Amniotic stem cell (primary cell): ENCODE measurements around the gene APC2.
"Not testable (repeated sequence)": the region's sequence is repeated elsewhere in the genome, so short reads cannot be mapped to it uniquely, and the experiment has no call there.

Experiments
- DNase-seq: peaks from one replicate; lab custom pipeline; 2025; lab: John Stamatoyannopoulos, UW

The APC2 gene

DNA sequence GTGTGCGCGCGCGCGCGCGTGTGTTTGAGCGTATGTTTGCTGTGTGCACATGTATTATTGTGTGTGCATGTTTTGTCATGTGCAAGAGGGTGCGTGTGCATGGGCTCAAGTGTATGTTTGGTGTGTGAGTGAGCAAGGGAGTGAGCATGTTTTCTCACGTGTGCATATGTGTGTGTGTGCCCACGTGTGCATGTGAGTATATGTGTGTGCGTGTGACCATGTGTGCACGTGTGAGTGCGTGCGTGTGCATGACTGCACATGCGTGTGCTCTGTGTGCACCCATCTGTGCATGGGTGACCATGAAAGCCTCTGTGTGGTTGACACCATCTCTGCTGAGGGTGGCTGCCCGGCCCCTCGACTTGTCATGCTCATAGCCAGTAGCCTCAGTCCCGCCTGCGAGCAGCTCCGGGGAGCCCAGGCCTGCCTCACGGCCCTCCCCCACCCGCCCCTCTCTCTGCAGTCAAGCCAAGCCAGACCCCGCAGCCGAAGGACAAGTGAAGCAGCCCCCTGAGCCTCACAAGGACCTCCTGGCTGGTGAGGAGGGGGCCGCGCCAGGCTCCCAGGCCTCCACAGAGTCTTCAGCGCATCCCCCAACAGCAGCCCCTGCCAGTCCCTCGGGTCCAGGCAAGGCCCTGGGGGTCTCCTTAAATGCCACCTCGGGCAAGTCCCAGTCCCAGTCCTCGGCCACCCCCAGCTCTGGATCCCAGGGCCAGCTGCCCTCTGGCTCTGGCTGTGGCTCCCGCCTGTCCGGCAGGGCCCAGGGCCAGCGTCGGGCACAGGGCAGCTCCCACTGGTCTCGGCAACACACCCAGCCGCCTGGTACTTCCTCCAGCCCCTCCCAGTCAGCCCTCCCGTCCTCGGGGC is 47.0 kb downstream of the APC2 start:
- no peak for DNase-seq

DNA sequence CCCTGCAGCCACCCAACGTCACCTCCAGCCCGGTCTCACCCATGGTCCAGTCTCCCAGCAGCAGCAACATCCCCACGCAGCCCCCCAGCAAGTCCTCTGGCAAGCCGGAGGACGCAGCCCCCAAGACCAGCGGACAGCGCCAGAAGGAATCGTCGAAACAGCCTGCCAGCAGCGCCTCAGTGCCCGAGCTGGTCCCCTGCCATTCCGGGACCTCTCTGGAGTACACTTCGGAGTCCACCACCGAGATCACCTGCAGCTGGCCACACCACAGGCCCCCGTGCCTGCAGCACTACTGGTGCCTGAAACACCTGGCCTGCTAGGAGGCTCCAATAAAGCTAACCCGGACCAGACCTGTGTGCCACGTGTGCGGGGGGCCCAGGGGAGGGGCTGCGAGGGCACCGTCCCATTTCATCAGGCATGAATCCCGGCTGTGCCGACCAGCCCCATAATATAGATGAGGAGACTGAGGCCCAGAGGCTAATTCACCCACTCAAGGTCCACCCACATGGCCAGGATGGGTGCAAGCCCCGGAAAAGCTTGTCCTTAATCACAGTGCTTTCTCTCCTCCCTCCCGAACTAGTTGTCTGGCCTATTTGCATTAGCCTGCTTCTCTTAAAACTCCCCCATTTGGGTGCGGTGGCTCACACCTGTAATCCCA is 47.8 kb downstream of the APC2 start:
- no peak for DNase-seq

DNA sequence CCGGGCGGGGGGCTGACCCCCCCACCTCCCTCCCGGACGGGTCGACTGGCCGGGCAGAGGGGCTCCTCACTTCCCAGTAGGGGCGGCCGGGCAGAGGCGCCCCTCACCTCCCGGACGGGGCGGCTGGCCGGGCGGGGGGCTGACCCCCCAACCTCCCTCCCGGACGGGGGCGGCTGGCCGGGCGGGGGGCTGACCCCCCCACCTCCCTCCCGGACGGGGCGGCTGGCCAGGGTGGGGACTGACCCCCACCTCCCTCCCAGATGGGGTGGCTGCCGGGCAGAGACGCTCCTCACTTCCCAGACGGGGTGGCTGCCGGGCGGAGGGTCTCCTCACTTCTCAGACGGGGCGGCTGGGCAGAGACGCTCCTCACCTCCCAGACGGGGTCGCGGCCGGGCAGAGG is 49.3 kb downstream of the APC2 start:
- not testable (repeated sequence) for DNase-seq

DNA sequence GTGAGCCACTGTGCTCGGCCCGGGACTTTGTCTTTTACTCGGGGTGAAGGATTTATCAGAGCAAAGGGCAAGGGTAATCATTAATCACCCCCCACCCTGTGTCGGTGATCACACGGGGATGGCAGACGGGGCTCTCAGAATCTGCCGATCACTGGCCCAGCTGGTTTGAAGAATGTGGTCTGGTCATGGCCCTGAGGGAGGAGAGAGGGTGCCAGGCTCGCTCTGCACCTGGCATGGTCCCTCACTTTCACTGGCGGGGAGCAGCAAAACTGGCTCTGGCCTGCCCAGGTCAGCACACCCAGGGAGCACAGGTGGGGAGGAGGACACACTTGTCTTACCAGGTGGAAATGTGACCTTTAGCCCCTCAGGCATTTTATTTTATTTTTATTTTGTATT is 51.3 kb downstream of the APC2 start:
- no peak for DNase-seq

DNA sequence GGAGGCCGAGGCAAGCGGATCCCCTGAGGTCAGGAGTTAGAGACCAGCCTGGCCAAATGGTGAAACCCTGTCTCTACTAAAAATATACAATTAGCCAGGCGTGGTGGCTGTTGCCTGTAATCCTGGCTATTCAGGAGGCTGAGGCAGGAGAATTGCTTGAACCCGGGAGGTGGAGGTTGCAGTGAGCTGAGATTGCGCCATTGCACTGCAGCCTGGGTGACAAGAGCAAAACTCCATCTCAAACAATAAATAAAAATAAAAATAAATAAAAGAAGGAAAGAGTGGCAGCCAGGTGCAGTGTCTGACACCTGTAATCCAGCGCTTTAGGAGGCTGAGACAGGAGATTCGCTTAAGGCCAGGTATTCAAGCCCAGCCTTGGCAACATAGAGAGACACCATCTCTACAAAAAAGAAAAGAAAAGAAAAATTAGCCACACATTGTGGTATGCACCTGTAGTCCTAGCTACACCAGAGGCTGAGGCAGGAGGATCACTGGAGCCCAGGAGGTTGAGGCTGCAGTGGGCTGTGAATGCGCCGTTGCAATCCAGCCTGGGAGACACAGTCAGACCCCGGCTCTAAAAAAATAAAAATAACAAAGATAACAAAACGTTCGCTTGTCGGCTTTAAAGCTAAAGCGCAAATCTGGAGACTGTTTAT is 52.6 kb downstream of the APC2 start:
- no peak for DNase-seq

DNA sequence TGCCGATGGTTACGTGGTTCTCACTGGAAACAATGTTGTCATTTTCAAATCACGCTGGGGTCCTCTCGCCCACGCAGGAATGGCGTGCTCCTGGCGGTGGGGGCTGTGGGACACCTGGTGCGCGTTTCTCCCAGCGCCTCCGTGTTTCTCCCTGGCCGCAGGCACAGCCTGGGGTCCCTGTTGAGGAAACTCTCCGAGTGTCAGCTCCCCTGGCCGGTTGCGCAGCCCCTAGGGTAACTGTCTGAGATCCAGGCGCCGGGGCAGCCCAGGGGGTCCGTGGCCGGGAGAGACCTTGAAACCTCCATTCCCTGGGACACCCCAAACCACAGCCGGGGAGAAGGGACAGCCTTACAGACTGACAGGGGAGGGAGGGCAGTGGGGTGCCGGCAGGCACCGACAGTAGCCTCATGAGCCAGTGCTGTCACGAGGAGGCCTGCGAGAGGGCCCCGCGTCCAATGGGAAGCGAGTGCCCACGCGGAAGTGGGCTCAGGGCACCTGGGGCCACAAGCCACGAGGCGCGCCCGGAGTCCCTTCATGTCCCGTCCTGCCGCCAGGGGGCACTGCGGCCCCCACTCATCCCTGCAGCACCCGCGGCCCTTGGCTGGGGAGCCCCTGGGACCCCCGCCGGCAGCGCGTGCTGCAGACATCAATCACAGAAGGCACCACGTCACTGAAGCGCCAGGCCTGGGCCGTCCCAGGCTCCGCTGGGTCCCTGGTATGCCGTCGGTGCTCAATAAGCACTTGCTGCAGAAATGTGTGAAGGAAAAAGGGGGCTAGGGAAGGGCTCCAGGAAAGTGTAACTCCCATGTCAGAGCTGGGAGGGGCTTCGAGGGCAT is 53.4 kb downstream of the APC2 start:
- no peak for DNase-seq

DNA sequence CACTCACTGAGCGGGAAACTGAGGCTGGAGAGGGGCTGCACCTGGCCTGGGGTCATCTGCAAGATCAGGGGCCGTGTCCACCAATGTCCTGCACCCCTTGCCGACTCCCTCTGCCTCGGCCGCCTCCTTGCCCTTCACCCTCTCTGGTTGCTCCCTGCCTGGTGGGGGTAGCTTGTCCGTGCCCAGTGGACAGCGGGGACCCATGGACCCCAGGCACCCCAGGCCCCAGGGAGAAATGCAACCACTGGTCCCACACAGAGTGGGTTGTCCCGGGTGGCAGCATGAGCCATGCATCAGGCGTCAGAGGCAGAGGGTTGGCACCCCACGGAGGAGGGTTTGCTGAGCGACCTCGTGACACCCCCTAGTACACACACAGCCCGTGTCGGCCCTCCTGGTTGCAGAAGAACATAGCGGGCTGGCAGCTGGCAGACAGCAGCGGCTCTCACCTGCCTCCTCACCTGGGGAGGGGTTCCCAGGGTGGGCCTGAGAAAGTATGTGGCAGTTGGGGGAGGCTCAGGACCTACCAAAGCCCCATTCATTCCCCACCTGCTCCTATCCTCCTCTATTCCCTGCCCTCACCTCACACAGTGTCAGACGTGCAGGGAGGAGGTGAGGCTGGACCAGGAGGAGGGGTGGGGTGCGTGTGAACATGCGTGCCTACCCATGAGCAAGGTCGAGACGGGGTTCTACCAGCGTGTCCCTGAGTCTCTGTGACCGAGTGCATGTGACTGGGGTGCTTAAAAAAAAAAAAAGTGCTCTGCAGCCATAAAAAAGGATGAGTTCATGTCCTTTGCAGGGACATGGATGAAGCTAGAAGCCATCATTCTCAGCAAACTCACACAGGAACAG is 54.2 kb downstream of the APC2 start:
- DNase-seq, result no peak

DNA sequence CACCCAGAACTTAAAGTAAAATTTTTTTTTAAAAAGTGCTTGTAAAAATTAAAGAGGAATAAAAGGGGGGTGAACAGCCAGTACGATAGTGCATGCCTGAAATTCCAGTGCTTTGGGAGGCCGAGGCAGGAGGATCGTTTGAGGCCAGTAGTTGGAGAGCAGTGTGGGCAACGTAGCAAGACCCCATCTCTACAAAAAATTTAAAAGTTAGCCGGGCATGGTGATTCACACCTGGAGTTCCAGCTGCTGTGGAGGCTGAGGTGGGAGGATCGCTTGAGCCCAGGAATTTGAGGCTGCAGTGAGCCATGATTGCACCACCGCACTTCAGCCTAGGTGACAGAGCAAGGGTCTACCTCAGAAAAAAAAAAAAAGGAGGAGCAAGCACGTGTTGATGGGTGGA is 55.1 kb downstream of the APC2 start:
- no peak for DNase-seq

DNA sequence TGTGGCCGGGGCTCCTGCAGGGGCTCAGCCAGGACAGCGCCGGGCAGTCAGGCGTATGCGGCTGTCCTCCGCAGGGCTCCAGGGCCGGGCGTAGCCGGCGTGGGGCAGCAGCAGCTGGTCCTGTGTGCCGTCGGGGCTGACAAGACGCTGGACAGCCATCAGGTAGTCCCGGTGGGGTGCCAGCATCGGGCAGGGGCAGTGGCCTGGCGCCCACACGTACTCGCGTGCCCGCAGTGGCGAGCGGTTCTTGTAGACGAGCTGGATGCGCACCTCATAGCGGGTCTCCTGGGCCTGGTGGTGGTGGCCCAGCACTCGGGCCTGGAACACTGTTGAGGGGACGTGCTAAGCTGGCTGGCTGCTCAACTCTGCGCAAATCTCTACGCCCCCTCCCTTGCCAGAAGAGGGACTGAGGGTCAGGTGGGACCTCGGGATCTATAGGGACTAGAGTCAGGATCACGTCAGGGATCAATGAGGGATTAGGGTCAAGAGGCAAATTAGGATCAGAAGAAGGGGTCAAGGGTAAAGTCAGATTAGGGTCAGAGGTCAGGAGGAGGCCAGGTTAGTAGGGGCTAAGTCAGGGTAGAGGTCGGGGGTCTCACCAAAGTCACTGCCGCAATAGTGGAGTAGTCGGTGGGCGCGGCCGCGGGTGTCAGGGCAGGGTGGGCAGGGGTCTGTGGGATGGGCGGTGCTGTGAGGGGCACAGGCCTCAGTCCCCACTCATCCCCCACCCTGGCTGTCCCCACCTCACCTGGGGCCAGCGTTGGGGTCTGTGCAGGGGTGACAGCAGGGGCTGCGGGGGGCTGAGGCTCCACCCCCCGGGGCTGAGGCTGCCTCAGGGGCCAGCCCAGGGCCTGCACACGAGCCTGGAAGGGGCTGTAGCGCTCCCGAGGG is 56.3 kb downstream of the APC2 start:
- no peak for DNase-seq

DNA sequence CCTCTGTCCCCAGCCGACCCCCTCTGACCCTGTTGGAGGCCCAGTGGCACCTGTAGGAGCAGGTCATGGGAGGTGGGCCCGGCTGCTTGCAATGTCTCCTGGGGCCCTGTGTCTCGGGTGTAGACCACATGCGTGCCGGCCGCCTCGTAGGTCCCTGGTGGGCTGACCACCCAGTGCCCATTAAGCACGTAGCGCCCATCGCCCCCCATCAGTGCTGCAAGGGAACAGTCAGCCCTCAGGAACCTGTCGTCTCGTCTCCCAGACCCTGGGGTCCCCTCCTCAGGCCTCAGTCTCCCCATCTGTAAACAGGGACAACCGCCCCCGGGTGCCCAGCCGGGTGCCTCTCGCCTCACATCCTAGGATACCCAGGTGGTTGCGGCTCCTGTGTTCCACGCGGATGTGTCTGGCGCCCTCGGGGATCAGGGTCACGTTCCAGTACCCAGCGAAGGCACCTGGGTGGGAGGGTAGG is 57.3 kb downstream of the APC2 start:
- no peak for DNase-seq

DNA sequence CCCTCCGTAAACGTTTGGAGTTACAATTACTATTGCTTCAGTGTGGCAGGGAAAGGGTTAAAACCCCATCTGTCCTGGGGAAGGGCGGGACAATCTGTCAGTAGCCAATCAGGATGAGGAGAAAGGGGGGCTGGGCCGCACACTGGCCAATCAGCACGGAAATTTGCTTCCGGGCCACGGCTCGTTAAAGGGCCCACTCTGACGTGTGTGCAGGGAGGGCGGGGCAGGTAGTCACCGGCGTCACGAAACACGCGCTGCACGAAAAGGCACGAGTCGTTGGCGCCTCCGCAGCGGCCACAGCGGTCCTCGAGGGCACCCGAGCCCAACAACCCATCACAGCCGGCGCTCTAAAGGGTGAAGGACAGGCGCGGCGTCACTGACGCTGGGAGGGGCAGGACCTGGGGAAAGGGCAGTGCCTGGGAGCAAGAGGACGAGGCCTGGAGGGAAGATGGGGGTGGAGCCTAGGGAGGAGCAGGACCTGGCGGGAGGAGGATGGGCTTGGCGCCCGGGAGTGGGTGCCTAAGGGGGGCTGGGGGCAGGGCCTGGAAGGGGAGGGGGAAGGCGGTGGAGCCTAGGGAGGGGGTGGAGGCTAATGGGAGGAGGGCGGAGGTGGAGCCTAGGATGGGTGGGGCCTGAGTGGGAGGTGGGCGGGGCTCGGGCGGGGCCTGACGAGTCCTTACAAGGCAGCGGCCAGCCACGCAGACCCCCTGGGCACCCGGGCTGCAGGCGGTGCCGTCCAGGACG is 58.0 kb downstream of the APC2 start:
- peak; percentile 98 for DNase-seq

DNA sequence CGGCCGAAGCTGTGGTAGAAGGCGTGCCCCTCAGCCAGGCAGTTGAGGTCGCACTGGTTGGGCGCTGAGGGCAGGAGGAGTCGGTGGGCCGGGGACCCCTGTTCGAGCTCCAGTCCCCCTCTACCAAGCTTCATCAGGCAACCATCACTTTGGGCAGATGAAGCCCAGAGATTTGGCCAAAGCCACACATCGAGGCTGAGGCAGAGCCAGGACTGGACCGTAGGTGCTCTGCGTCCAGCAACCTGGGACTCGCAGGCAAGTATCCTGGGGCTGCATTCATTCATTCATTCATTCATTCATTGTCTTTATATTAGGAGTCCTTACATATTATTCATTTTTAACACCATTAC is 58.6 kb downstream of the APC2 start:
- no peak for DNase-seq

DNA sequence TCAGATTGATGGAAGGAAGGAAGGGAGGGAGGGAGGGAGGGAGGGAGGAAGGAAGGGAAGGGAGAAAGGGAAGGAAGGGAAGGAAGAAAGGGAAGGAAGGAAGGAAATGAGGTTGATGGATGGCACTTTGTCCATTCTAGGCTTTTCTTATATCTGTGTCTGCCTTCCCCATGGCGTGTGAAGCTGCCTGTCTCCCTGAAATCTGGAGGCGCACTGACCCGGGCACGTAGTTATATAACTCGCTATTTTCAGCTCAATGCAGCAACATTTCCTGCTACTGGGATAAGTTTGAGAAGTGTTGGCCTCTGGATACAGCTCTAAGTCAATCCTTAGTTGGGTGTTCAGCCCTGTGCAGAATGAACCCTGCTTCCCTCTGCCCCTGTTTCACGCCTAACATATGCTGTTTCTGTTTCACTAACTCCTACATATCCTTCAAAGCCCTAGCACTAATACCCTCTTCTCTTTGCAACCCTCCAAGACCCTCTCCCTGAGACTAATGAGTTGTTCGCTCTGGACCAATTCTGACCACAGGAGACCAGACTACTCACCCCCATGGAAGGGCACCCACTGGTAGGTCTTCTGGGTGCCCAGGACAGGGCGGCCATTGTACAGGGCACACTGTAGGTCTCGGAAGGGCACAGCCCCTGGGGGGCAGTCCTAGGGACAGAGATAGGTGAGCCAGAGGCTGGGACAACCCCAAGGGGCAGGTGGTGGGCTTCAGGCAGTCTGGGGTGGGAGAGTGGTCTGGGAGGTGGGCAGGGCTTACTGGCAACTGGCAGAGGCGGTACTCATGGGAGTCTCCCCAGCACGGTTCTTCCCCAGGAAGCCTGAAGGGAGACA is 59.9 kb downstream of the APC2 start:
- no peak for DNase-seq

DNA sequence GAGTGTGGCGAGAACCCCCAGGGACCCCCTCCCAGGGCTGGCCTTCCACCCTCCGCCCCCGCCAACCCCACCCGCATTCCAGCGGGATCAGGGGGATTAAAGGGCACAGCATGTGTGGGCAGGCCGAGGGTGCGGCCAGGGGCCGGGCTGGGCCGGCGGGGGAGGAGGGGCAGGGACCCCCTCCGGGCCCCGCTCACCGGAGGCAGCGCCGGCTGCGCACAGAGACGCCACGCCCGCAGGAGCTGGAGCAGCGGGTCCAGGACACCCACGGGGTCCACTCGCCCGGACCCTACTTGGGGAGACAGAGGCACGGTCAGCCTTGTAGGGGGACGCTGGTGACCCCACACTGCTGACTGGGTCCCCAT is 60.5 kb downstream of the APC2 start:
- no peak for DNase-seq

DNA sequence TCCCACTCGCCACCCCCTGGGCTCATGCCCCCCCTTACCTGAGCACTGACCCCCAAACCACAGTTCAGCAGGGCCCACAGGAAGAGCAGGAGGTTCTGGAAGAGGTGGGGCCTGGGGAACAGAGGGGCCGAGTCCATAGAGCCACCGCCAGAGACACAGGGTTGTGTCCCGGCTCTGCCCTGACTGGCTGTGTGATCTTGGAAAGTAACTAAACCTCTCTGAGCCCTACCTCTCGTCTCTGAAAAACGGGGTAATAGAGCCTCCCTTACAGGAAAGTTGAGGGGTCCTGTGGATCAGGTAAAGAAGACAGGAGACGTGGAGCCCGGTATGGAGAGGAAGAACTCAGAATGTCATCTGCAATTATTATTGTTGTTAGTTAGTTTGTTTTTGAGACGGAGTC is 60.9 kb downstream of the APC2 start:
- DNase-seq, result no peak

DNA sequence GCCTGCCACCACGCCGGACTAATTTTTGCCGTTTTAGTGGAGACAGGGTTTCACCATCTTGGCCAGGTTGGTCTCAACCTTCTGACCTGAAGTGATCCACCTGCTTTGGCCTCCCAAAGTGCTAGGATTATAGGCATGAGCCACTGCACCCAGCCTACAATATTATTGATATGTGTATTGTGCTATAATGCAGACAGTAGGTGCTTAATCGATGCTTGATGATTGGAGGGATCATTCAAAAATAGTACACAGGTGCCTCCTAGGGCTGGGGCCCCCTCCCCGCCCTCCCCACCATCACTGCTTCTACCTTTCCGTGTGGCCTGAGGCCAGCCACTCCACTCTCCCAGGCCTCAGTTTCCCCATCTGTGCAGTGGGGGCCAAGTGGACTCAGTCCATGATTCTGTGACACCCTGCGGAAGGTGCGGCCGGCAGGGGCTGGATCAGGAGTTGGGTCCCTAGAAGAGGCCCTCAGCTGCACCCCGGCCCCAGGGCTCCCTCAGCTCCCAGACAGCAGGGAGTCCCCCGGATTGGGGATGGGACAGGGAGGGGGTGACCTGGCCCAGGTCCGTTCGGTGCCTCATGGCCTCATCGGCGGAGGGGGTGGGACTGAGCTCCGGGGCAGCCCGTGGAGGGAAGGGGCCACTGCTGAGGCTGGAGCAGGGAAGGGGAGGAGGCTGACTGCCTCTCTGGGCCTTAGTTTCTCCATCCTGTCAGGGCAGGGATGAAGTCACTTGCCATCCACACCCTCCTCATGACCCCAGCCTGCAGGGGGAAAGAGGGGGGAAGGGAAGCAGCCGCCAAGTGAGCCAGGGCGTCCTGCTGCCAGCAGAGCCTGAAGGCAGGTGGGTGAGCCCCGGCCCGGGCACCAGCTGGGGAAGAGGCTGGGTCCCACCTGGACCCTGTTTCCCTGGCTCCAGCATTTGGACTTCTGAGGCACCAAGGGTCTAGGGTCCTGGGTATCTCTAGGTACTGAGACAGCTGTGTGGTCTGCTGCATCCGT is 61.7 kb downstream of the APC2 start:
- DNase-seq, result no peak
